Natural killer cell (primary cell): Measurements from ENCODE around the gene SPOCD1. TPM values are rescaled to one million over a fixed set of nuclear protein-coding genes. Genes with fewer than 3 reads are reported as not detected.

Experiments
- ATAC-seq, 3 donors: fragments of 150-1000 bp in 2 of 3; fragments of 200-7000 bp in 1 of 3; cut with Tn5 transposase; 1 replicate in 1 of 3; 2 replicates in 2 of 3; pipeline ENCODE4 v1.10.0; 2021; ENCODE audit warnings: mild to moderate bottlenecking in 2 of 3, moderate library complexity in 2 of 3
- DNase-seq, 2 donors: peaks; one replicate each; pipeline versions ENCODE4 v3.0.0 to v3.0.0-alpha.2; 2013 to 2021; ENCODE audit warnings: mixed read lengths in 1 of 2
- H3K27ac ChIP-seq: one replicate; pipeline ENCODE4 v1.5.1; 2013; ENCODE audit warnings: mild to moderate bottlenecking, low read length
- H3K27me3 ChIP-seq: one replicate; pipeline ENCODE4 v1.6.1; 2013; ENCODE audit warnings: low read length; ENCODE audit not compliant: control insufficient read depth, insufficient read depth
- H3K36me3 ChIP-seq: one replicate; pipeline ENCODE4 v1.6.1; 2013; ENCODE audit warnings: low read length; ENCODE audit not compliant: control insufficient read depth, insufficient read depth
- H3K4me1 ChIP-seq: one replicate; pipeline ENCODE4 v1.6.1; 2013; ENCODE audit warnings: low read length; ENCODE audit not compliant: control insufficient read depth, insufficient read depth
- H3K4me3 ChIP-seq: one replicate; pipeline ENCODE4 v1.5.1; 2013; ENCODE audit warnings: low read length
- H3K9me3 ChIP-seq: one replicate; pipeline ENCODE4 v1.6.1; 2013; ENCODE audit warnings: low read length; ENCODE audit not compliant: control insufficient read depth, insufficient read depth
- H3K27ac Mint-ChIP-seq, 2 donors: one replicate each; pipeline ENCODE4 v1.8.0; 2022; ENCODE audit warnings: mild to moderate bottlenecking in 2 of 2, mixed read lengths in 2 of 2, moderate library complexity in 1 of 2
- H3K27me3 Mint-ChIP-seq, 2 donors: one replicate each; pipeline ENCODE4 v1.8.0; 2022; ENCODE audit warnings: low read depth in 2 of 2, mixed read lengths in 2 of 2
- H3K36me3 Mint-ChIP-seq: one replicate; pipeline ENCODE4 v1.8.0; 2022; ENCODE audit warnings: mixed read lengths
- H3K4me1 Mint-ChIP-seq, 2 donors: one replicate each; pipeline ENCODE4 v1.8.0; 2022; ENCODE audit warnings: mixed read lengths in 2 of 2
- H3K4me3 Mint-ChIP-seq: one replicate; pipeline ENCODE4 v1.8.0; 2022; ENCODE audit warnings: mild to moderate bottlenecking, moderate library complexity, mixed read lengths
- H3K9me3 Mint-ChIP-seq, 2 donors: one replicate each; pipeline ENCODE4 v1.8.0; 2022; ENCODE audit warnings: mixed read lengths in 2 of 2
- CTCF ChIP-seq: fragments of 200-600 bp; IDR thresholded peaks from one replicate; pipeline ENCODE4 v1.8.0; 2022; ENCODE audit warnings: antibody characterized with exemption
- WGBS: methylation state at CpG from one replicate; pipeline ENCODE4 v1.1.7; 2013; ENCODE audit warnings: missing lambda C conversion rate; ENCODE audit not compliant: insufficient coverage; 5-methylcytosine and 5-hydroxymethylcytosine counted together
- intact Hi-C: fragments of 100-400 bp; cut with micrococcal nuclease; formaldehyde crosslinking; loops from one replicate; pipeline ENCODE4 v1.14.2; 2022
- total RNA-seq, 4 donors: library from RNA; stranded (reverse); fragments of 120-200 nt in 1 of 4; gene quantifications; one replicate each; pipeline versions ENCODE4 v1.2.3 to v1.2.4, GENCODE V29; 2013 to 2022

SPOCD1 gene
- total RNA-seq, 3 donors from 2014 or later (not counting 1 experiment from before 2014, with no cell fraction given): 0.54 to 0.68 TPM; not detected in 1

- Histone ChIP-seq H3K27ac (peak overlapping the region; percentile 87), H3K9me3 (no peaks in the 10 kb centered on the region), H3K4me1 (peaks cover 24% of the 10 kb centered on the region), H3K27me3 (no peaks in the 10 kb centered on the region), H3K36me3 (no peaks in the 10 kb centered on the region), H3K4me3 (no peak overlapping the region)
- no peak for TF ChIP-seq CTCF
- no peak for DNase-seq
- no peaks in the 10 kb centered on the region for H3K27me3 Mint-ChIP-seq
- H3K27ac Mint-ChIP-seq: peak overlapping the region; percentile 92 to 96
- intact Hi-C loops: loop anchor here (5.0 kb wide), 1 partner anchor 35 kb away; no protein-coding TSS in a partner anchor
- peak overlapping the region; percentile 93 for H3K4me3 Mint-ChIP-seq
- WGBS: 87% methylated on average over 2 of the region's 3 CpGs
- ATAC-seq: no peak
- H3K36me3 Mint-ChIP-seq: no peaks in the 10 kb centered on the region
- peaks cover 11 to 28% of the 10 kb centered on the region in 2 donors for H3K4me1 Mint-ChIP-seq
- H3K9me3 Mint-ChIP-seq: no peaks in the 10 kb centered on the region
Measured at GRCh38 chr1:31787261-31787660, 28.6 kb downstream of the SPOCD1 start.

GRCh38 chr1:31786366-31787060 lies 29.3 kb downstream of the SPOCD1 start:
- WGBS: 96% methylated on average over 16 of the region's 16 CpGs
- no peak overlapping the region for H3K4me3 Mint-ChIP-seq
- no peaks in the 10 kb centered on the region for H3K27me3 Mint-ChIP-seq
- intact Hi-C loops: loop anchor here (5.0 kb wide), 1 partner anchor 34 kb away; no protein-coding TSS in a partner anchor
- no peaks in the 10 kb centered on the region for H3K36me3 Mint-ChIP-seq
- no peaks in the 10 kb centered on the region for H3K9me3 Mint-ChIP-seq
- peak overlapping the region; percentile 92 to 96 for H3K27ac Mint-ChIP-seq
- H3K27ac ChIP-seq: no peak overlapping the region
- H3K4me1 Mint-ChIP-seq: peaks cover 11 to 28% of the 10 kb centered on the region in 2 donors
- H3K4me1 ChIP-seq: peaks cover 24% of the 10 kb centered on the region
- no peaks in the 10 kb centered on the region for H3K9me3 ChIP-seq
- DNase-seq (no peak), ATAC-seq (no peak)
- H3K4me3 ChIP-seq: no peak overlapping the region
- TF ChIP-seq CTCF: no peak
- H3K27me3 ChIP-seq: no peaks in the 10 kb centered on the region
- no peaks in the 10 kb centered on the region for H3K36me3 ChIP-seq

- WGBS: 88% methylated on average over 3 of the region's 3 CpGs
- H3K4me3 Mint-ChIP-seq: no peak overlapping the region
- peaks cover 24% of the 10 kb centered on the region for H3K4me1 ChIP-seq
- H3K4me1 Mint-ChIP-seq: peaks cover 11 to 28% of the 10 kb centered on the region in 2 donors
- H3K9me3 Mint-ChIP-seq: no peaks in the 10 kb centered on the region
- ATAC-seq (no peak), DNase-seq (no peak)
- H3K27me3 ChIP-seq: no peaks in the 10 kb centered on the region
- no peak overlapping the region for H3K27ac Mint-ChIP-seq
- H3K36me3 ChIP-seq: no peaks in the 10 kb centered on the region
- H3K4me3 ChIP-seq: no peak overlapping the region
- no peaks in the 10 kb centered on the region for H3K9me3 ChIP-seq
- no peak overlapping the region for H3K27ac ChIP-seq
- TF ChIP-seq CTCF: no peak
- intact Hi-C loops: loop anchor here (5.0 kb wide), 1 partner anchor 34 kb away; no protein-coding TSS in a partner anchor
- H3K36me3 Mint-ChIP-seq: no peaks in the 10 kb centered on the region
- H3K27me3 Mint-ChIP-seq: no peaks in the 10 kb centered on the region
Measured at GRCh38 chr1:31785947-31786290, 29.9 kb downstream of the SPOCD1 start.
